HG02938 (cell line): Measurements from ENCODE around the gene ANGPTL3.
"Not testable (repeated sequence)": the region's sequence is repeated elsewhere in the genome, so short reads cannot be mapped to it uniquely, and the experiment has no call there.

Source experiments
- ATAC-seq: cut with Tn5 transposase; IDR thresholded peaks from one replicate; pipeline ENCODE4 v1.9.1; 2021; ENCODE audit warnings: mild to moderate bottlenecking, moderate library complexity; ENCODE audit not compliant: unreplicated experiment

ANGPTL3 gene, protein sequence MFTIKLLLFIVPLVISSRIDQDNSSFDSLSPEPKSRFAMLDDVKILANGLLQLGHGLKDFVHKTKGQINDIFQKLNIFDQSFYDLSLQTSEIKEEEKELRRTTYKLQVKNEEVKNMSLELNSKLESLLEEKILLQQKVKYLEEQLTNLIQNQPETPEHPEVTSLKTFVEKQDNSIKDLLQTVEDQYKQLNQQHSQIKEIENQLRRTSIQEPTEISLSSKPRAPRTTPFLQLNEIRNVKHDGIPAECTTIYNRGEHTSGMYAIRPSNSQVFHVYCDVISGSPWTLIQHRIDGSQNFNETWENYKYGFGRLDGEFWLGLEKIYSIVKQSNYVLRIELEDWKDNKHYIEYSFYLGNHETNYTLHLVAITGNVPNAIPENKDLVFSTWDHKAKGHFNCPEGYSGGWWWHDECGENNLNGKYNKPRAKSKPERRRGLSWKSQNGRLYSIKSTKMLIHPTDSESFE

DNA sequence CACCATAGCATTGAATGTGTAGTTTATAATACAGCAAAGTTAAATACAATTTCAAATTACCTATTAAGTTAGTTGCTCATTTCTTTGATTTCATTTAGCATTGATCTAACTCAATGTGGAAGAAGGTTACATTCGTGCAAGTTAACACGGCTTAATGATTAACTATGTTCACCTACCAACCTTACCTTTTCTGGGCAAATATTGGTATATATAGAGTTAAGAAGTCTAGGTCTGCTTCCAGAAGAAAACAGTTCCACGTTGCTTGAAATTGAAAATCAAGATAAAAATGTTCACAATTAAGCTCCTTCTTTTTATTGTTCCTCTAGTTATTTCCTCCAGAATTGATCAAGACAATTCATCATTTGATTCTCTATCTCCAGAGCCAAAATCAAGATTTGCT, at the start of gene ANGPTL3:
TSS of gene ANGPTL3 (plus strand) at position 240 of the 400 bp plus-strand sequence. CDS start at position 287, 47 bp downstream.
- no peak for ATAC-seq

DNA sequence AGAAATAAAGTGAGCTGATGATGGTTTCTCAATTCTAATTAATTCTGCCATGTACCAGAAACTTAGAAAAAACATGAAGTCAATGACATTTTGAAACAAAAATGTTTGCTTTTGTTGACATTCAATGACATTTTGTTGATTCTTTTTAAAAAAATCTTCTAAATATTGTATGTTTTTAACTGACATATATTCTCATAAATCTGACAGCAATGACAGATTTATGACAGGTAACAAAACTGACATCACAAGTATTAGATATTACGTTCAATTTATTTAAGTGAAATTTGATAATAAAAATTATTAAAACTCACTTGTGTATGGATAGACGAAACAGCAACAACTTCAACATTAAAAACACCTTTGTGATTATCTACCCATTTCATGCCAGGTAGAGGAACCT, 36.0 kb upstream of the ANGPTL3 start:
- no peak for ATAC-seq

DNA sequence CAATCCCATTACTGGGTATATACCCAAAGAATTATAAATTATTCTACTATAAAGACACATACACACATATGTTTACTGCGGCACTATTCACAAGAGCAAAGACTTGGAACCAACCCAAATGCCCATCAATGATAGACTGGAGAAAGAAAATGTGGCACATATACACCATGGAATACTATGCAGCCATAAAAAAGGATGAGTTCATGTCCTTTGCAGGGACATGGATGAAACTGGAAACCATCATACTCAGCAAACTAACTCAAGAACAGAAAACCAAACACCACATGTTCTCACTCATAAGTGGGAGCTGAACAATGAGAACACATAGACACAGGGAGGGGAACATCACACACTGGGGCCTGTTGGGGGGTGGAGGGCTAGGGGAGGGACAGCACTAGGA, 30.1 kb upstream of the ANGPTL3 start:
- ATAC-seq = not testable (repeated sequence)

DNA sequence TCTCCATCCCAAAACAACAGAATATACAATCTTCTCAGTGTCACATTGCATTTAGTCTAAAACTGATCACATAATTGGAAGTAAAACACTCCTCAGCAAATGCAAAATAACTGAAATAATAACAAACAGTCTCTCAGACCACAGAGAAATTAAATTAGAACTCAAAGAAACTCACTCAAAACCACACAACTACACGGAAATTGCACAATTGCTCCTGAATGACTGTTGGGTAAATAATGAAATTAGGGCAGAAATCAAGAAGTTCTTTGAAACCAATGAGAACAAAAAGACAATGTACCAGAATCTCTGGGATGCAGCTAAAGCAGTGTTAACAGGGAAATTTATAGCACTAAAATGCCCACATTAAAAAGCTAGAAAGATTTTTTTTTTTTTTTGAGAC, 29.4 kb upstream of the ANGPTL3 start:
- ATAC-seq = not testable (repeated sequence)

DNA sequence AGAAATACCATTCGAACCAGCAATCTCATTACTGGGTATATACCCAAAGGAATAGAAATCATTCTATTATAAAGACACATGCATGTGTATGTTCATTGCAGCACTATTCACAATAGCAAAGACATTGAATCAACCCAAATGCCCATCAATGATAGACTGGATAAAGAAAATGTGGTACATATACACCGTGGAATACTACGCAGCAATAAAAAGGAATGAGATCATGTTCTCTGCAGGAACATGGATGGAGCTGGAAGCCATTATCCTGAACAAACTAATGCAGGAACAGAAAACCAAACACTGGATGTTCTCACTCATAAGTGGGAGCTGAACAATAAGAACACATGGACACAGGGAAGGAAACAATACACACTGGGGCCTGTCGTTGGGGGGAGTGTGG, 25.8 kb upstream of the ANGPTL3 start:
- not testable (repeated sequence) for ATAC-seq

DNA sequence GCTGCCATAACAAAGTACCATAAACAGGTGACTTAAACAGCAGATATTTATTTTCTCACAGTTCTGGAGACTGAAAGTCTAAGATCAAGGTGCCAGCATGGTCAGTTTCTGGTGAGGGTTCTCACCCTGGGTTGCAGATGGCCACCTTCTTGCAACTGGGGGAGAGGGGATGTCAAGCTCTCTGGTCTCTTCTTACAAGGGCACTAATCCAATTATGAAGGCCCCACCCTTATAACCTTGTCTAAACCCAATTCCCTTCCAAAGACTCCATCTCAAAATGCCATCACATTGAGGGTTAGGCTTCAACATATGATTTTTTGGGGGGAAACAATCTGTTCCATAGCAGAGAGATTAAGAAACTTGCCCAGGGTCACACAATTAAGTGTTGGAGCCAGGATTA, 24.8 kb upstream of the ANGPTL3 start:
- no peak for ATAC-seq

DNA sequence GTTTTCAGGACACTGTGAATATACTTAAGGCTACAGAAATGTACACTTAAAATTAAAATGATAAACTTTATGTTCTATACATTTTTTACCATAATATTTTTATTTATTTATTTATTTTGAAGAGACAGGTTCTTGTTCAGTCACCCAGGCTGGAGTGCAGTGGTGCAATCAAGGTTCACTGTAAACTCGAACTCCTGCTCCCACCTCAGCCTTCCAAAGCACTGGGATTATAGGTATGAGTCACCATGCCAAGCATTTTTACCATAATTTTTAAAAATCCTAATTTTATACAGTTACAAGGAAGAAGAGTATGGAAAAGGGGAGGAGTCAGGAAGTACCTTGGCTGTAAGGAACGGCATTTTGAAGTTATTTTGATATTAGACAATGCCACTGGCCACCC, 23.6 kb upstream of the ANGPTL3 start:
- no peak for ATAC-seq

DNA sequence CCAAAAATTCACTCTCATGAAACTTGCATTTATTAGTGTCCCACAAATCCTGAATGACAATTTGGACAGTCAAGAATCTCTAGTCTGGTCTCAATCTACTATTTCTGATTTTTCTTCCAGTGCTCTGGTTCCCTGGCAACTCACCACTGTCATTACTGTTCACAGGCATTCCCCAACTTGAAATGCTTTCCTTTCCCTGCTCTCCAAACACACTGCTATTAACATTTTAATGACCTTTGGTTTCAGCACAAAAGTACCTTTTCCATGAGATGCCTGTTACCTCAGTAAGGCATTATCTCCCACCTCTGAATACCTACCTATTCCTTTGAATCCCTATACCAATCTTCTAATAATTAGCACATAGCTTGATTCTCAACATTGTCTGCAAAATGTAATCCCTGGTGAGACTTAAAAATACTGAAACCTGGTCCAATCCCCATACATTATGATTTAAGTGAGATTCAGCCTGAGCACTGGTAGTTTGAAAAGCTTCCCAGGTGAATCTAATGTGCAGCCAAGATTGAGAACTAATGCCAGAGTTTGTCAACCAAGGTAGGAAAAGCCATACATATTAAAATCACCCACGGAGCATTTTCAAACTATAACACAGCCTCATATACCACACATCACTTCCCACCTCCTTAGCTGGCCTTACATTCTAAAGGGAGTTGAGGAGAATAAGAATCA, 11.7 kb upstream of the ANGPTL3 start:
- ATAC-seq = no peak

DNA sequence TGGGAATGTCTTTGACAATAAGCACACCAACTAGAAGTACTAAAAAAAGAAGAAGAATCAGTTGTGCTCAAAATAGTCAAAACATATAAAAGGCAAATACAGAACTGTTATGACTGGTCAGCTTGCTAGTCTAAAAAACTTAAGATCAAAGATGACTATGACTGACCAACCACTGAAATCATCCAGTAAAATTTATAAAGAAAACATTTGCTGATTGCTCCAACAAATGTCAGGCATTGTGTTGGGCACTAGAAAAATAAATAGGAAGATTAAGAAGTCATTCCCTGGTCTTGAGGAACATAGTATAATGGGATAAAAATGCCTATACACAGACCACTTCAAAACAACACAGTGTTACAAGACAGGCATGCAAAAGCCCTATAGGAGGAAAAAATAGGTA, 9.3 kb upstream of the ANGPTL3 start:
- no peak for ATAC-seq

DNA sequence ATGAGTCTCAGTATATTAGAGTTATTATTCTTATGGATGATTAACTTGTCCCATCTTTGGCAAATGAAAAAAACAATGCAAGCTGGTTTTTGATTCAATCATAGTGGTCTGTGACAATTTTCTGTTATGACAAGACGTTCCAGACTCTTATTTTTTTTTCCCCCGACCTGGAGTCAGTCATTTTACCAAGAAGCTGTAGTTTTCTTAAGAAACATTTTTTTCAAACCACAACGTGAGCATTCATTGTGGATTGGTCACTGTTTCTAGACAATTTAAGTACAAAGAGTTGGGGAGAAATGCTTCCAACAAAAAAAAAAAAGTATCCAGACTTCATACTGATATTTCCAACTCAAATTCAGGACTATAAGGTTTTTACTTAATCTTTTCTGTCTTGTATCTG, 8.0 kb upstream of the ANGPTL3 start:
- ATAC-seq = no peak

DNA sequence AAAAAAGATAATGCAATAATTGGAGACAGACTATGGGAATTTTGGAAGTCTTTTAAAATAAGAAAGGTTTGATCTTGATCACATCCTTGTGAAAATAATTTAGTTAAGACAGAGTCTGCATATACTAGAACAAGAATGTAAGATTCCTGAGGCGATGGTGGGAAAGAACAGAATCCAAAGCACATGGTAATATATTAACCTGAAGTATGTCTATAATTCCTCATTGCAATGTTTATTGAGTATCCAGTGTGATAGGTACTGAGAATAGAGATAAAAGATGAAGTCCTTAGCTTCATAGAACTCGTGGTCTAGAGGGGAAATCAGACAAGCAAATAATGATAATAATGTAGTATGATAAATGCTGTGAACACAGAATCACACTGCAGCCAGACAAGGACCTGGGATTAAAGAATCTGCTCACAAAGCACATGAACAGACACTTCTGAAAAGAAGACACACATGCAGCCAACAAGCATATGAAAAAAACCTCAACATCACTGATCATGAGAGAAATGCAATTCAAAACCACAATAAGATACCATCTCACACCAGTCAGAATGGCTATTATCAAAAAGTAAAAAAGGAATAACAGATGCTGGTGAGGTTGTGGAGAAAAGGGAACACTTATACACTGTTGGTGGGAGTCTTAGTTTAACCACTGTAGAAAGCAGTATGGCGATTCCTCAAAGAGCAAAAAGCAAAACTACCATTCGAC, 6.9 kb upstream of the ANGPTL3 start:
- no peak for ATAC-seq

DNA sequence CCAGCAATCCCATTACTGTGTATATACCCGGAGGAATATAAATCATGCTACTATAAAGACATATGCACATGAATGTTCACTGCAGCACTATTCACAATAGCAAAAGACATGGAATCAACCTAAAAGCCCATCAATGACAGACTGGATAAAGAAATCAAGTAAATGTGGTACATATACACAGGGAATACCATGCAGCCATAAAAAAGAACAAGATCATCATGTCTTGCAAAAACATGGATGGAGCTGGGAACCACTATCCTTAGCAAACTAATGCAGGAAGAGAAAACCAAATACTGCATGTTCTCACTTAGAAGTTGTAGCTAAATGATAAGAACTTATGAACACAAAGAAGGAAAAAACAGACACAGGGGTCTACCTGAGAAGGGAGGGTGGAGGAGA, 6.4 kb upstream of the ANGPTL3 start:
- ATAC-seq = no peak

DNA sequence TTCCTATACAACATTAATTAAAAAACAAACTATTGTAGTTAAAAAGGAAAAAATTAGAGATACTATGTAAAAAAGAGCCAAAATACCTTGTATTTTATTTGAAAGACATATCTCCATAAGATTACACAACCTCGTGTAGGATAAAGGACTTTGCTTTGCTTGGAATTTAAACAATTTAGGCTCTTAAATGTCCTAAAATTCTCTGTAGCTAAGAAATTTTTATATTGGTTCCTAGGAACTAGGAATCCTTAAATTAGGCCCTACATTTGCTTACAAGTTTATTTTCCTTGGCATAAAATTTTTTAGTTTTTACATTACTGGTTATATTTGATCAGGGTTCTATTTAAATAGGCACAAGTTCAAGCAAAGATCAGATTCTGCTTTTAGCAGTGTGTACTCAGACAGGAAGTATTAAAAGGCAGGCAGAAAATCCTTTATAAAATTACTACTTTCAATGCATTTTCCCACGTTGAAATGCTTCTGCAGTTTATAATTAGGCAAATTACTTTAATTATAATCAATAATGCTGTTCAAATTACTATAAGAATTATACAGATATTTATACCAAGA, 3.4 kb upstream of the ANGPTL3 start:
- no peak for ATAC-seq

DNA sequence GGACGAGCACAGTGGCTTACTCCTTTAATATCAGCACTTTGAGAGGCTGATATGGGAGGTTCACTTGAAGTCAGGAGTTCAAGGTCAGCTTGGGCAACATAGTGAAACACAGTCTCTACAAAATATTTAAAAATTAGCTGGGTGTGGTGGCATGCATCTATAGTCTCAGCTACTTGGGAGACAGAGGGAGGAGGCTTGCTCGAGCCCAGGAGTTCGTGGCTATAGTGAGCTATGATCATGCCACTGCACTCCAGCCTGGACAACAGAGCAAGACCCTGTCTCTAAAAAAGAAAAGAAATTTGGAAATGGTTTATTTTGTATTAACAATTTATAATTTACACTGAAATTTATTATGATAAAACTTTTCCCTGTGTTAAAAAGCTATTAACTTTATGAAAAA, 1.7 kb upstream of the ANGPTL3 start:
- no peak for ATAC-seq

DNA sequence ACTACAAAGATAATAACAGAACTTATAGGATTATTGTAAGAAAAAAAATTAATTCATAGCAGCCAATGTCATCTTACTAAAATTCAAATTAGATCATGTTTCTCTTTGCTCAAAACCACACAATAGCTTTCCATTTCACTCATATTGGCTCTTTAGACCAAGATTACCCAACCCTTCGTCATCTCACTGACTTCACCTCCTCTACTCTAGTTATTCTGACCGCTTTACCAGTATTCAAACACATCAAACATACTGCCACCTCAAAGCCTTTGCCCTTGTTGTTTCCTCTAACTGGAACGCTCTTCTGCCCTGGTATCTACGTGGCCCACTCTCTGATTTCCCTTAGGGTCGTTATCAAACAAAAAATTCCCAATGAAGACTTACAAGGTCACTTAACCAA, 1.7 kb downstream of the ANGPTL3 start:
- ATAC-seq = no peak

DNA sequence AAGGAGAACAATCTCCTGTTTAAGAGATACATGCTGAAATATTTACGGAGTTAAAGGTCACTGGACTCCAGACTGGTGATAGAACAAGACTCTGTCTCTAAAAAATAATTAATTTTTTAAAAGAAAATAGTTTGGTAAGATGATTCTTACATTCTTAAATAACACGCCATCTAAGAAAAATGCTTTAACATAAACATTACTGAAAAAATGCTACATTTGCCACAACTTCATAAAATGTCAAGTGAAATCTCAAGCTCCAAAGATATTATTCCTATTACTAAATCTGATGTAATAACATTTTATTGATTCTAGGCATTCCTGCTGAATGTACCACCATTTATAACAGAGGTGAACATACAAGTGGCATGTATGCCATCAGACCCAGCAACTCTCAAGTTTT, 4.1 kb downstream of the ANGPTL3 start:
- ATAC-seq = no peak

DNA sequence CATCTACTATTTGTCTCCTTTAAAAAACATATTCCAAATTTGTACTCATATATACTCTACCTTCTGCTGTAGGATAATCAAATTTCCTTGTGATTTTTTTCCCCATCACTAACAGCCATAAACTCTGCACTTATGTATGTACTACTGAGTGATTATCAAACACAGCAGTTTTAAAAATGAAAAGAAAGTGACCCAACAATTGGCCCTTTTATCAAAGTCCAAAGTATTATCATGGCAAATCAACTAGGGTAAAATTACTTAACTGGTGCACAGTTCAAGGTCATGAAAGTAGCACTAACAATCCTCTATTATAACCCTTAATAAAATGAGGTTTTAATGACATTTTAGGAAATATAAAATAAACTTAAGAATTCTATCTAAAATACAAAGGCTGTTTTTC, 11.6 kb downstream of the ANGPTL3 start:
- no peak for ATAC-seq

DNA sequence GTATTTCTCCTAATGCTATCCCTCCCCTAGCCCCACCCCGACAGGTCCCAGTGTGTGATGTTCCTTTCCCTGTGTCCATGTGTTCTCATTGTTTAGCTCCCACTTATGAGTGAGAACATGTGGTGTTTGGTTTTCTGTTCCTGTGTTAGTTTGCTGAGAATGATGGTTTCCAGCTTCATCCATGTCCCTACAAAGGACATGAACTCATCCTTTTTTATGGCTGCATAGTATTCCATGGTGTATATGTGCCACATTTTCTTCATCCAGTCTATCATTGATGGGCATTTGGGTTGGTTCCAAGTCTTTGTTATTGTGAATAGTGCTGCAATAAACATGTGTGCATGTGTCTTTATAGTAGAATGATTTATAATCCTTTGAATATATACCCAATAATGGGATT, 13.3 kb downstream of the ANGPTL3 start:
- ATAC-seq = not testable (repeated sequence)

DNA sequence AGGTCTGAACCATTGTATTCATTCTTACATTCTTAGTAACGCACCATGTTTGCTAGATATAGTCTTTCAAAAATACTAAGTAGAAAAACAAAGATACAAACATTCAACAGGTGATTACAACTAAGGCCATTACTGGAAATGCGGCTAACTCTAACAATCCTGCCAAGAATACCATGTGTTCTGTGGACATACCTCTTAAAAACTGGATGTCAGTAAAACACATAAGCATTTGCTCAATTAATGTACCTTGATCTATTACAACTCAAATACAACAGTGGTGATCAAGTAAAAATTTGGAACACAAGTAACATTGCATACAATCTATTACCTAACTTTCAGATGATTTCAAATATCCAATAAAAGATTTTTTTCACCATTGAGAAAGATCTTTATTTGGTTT, 15.4 kb downstream of the ANGPTL3 start:
- no peak for ATAC-seq

DNA sequence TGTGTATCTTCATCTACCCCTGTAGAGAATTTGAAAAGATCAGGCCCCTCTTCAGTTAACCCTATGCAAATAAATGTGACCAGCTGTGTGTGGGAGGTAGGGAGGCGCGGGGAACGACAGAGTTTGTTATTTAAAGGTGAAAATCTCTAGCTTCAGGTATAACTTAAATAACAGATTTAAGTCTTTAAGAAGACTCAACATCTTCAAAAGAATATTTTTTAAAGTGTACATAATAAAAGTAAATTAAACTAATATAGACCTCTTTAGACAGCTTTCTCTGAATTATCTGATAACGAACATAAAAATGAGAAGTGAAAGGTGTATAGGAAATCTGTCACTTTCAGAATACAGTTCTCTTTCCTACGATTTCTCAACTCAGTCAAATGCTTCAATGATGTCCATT, 16.0 kb downstream of the ANGPTL3 start:
- ATAC-seq = peak; percentile 98

DNA sequence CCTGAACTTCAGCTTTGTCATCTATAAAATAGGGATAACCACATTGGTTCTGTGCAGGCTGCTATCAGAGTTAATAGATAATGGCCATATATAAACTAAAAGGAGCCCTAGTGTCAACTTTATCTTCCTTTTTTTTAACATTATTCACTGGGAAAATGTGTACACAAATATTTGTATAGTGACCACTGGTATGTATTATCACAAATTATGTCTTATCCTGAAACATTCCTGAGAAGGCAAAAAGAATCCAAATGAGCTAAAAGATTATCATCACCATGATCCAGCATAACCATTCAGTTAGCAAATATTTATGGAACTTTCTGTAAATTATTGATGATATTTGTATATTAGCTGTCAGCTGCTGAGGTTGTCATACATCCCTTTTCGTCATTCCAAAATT, 16.6 kb downstream of the ANGPTL3 start:
- ATAC-seq = no peak
